ENCODE data around the gene MORF4L1.
"Not testable (repeated sequence)": the region's sequence is repeated elsewhere in the genome, so short reads cannot be mapped to it uniquely, and the experiment has no call there.

MORF4L1 gene, protein sequence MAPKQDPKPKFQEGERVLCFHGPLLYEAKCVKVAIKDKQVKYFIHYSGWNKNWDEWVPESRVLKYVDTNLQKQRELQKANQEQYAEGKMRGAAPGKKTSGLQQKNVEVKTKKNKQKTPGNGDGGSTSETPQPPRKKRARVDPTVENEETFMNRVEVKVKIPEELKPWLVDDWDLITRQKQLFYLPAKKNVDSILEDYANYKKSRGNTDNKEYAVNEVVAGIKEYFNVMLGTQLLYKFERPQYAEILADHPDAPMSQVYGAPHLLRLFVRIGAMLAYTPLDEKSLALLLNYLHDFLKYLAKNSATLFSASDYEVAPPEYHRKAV

DNA sequence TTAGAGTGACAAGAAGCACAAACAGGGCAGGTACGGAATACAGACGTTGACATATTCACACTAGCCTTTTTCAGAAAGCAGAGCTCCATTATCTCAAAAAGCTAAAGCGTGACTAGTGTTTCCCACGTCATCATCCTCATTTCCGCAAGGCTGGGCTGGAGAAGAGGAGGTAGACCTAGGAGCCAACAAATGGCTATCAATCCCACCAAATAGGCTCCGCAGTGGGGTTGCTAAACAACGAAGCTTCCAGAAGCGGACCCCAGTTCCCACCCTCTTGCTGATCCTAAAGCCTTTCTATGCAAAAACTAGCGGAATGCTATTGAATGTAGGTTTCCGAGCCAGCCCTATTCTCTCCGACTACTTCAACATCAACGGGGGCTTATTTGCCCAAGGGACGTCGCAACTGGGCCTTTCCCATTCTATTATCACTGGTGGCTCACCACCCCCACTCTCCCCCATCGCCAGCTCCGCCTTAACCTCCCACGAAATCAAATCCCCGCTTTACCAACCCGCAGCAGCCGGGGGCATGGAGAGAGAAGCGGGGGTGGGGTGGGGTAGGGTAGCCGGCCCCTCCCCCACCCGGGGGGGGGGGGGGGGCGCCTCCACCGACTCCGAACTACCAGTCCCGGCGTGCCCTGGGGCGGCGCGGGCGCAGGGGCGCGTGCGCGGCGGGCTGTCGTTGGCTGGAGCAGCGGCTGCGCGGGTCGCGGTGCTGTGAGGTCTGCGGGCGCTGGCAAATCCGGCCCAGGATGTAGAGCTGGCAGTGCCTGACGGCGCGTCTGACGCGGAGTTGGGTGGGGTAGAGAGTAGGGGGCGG, at the start of gene MORF4L1:
MORF4L1 (plus strand) TSS at position 736 of the 817 bp plus-strand sequence. CDS start 128 bp downstream, outside the sequence.
- DNase-seq (ENCODE audit: low read depth in 4 of 4, low spot score in 1 of 4): peak; percentile 82 to 94 (median 88)

DNA sequence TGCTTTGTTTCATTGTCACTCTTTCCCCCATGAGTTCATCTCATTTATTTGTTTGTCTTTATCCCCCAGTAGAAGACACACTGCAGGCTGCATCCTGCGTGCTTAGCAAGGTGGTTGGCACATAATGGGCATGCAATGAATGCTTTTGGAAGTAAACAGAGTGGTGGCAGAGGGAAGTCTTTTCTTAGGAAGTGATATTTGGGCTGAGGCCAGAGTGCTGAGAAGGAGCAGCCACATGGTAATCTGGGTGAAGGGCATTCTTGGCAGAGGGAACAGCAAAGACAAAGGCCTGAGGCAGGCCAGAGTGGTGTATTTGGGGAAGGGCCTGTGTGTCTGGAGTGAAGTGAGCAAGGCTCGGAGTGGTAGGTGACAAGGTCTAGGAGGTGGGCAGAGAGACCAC, 43.8 kb upstream of the MORF4L1 start:
- DNase-seq (ENCODE audit: low read depth in 4 of 4, low spot score in 1 of 4): no peak

DNA sequence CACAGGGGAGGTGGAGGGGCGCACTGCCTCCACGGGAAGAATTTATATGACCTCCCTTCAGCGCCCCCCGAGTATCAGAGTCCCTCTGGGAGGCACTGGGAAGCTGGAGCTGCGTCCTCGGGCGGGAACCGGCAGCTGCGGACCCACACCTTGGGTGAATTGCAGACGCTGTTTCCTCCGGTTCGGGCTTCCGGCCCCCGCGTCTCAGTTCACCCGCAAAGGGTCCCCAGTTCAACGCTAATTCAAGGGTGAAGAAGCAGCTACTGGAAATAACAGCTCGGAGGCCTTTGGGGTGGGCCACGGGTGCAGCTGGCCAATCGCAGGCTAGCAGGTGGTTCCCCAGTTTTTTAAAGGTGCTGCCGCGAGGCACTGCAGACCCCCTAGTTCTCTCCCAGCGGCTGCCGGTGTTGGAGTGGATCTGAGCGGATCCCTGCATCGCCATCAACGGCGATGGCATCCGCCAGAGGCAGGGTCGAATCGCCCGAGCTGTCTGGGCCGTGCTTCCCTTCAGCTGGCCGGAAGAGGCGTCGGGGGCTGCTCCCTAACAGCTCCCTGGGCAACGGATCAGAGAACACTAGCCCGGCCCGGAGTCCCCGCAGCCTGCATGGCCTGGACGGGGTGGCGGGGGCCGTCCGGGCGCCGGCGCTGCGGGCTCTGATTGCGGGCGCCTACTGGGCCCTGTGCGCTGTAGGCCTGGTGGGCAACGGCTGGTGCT, 42.0 kb upstream of the MORF4L1 start:
- DNase-seq (ENCODE audit: low read depth in 4 of 4, low spot score in 1 of 4): no peak

DNA sequence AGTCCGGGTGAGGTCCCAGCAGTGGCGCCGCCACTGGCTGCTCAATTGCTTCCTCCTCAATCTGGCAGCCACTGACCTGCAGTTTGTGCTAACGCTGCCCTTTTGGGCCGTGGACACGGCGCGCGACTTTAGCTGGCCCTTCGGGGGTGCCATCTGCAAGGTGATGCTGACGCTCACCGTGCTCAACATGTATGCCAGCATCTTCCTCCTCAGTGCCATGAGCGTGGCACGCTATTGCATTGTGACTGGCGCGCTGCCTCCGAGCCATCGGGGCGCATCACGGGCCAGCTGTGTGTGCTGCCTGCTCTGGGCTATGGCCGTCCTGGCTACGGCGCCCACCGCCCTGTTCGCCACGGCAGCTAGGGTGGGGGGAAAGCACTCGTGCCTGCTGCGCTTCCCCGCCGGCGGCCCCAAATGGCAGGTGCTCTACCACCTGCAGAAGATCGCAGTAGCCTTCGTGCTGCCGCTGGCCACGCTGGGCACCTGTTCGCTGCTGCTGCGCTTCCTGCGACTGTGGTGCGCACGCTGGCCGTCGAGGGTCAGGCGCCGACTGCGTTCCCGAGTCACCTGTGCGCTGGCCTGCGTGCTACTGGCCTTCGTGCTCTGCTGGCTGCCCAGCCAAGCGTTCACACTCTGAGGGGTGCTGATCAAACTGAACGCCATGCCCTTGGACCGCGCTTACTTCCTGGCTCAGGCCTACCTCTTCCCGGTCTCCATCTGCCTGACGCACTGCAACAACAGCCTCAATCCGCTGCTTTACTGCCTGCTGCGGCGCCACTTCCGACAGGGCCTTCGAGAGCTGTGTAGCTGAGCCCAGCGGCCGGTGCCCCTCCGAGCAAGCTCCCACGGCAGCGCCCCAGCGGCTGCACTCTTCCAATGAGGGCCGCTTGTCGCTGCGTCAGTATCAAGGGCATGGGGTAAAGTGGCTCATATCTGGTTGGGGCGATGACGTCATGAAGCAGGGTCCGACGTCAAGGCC, 41.2 kb upstream of the MORF4L1 start:
- no peak for DNase-seq (ENCODE audit: low read depth in 4 of 4, low spot score in 1 of 4)

DNA sequence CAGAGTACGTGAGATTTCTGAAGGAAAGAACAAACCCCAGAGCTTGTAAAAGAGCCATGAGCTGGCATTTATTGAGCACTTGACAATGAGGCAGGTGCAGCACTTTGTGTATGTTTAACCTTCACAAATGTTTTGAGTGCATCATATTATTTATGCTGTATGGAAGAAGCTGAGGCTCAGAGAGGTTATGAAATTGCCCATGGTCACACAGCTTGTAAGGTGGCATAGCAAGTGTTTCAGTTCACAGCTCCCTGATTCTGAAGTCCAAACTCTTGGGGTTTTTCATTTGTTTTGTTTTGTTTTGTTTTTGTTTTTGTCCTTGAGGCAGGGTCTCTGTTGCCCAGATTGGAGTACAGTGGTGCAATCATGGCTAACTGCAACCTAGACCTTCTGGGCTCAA, 36.4 kb upstream of the MORF4L1 start:
- no peak for DNase-seq (ENCODE audit: low read depth in 4 of 4, low spot score in 1 of 4)

DNA sequence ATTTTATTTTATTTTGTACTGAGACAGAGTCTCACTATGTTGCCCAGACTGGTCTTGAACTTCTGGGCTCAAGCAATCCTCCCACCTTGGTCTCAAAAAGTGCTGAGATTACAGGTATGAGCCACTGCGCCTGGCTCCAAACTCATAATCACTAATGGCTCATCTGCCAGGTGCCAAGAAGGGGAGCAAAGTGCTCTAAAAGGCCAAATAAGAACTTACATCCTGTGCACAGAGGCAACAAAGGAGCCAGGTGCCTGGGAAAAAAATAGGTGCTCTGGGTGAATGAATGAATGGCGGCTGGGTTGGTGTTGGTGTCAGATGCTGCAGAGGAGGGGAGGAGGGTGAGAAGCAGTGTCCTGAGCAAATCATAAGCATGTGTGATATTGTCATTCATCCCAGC, 35.6 kb upstream of the MORF4L1 start:
- no peak for DNase-seq (ENCODE audit: low read depth in 4 of 4, low spot score in 1 of 4)

DNA sequence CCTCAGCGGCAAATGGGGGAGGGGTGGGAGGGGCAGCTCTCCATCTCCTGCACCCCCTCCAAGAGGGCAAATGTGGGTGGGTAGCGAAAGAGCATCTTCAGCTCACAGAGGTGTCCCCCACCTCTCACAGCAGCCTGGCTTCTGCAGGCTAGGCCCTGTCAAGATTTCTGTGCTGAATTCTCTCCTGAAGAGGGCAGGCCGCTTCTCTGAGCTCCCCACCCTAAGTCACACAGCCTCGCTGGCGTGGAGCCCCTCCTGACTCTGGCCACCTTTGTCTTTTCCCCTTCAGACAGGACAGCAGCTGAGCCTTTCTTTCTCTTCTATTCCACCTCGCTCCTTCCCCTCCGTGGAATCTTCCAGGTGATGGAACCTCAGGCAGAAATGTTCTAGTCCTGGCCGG, 35.1 kb upstream of the MORF4L1 start:
- no peak for DNase-seq (ENCODE audit: low read depth in 4 of 4, low spot score in 1 of 4)

DNA sequence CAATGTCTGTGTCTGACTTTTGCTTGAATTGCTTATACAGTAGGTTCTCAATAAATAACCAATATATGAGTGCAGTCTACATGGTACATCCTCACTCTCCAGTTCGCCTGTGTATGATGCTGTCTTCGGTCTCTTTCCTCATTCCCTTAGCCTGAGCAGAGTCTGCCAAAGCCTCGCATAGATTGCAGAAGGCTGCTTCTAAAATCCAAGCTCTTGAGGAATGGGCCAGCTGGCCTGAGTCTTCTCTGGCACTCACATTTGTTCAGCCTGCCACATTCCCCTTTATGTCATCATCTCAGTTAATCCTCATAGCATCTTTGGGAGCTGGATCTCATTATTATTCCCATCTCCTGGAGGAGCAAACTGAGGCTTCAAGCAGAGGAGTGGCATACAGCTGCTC, 34.2 kb upstream of the MORF4L1 start:
- no peak for DNase-seq (ENCODE audit: low read depth in 4 of 4, low spot score in 1 of 4)

DNA sequence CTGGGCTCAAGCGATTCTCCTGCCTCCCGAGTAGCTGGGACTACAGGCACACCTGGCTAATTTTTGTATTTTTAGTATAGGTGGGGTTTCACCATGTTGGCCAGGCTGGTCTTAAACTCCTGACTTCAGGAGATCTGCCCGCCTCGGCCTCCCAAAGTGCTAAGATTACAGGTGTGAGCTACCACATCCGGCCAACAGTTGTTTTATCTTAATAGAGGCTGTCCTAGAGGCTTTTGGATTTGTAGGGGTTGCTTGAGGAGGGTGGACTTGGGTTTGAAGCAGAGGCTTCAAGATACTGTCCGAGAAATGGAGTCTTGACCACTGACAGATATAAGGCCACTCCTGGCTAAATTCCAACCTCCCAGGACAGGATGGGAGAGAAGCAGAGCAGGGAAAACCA, 33.5 kb upstream of the MORF4L1 start:
- DNase-seq (ENCODE audit: low read depth in 4 of 4, low spot score in 1 of 4): not testable (repeated sequence)

DNA sequence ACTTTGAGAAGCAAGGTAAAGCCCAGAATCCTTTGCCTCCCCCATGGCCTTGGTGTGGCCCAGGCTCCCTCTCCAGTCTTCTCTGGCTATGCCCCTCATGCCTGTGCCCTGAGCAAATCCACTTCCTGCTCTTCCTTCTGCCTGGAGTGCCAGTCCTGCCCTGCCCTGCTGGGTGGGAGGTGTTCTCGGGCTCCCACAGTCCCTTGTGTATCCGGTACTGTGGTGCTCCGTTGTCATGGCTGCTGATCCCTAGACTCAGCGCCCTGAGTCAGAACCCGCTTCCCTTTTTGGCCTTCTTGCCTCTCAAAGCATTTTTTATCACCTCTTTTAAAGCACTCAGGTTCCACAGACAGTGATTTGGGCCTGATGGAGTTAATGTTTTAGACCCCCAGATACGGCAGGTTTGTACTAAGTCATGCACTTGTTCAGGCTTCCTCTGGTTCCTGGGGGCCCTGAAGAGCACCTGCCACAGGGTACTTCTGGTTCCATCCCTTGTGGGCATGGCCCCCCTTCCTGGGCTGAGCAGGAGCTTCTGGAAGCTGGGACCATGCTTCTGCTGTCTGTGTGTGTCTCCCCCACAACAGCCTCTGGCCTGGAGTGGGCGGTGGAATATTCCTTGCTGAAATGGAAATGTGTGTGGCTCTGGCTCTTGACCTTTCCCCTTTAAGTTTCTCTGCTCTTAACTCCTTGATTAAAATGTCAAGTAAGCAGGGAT, 31.9 kb upstream of the MORF4L1 start:
- no peak for DNase-seq (ENCODE audit: low read depth in 4 of 4, low spot score in 1 of 4)

DNA sequence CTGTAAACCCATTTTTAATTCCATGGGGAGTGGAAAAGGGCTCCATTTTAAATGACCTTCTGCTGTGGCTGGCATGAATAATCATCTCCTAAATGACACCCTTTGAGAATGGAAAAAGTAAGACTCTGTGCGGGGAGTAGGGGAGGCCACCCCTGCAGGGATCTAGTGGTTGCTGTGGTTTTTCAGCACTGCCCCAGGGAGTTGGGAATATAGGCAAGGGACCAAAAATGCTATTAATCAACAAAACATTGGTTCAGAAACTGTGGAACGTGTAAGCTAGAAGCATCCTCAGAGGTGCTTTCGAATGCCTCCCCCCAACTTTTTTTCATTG, 31.3 kb upstream of the MORF4L1 start:
- no peak for DNase-seq (ENCODE audit: low read depth in 4 of 4, low spot score in 1 of 4)

DNA sequence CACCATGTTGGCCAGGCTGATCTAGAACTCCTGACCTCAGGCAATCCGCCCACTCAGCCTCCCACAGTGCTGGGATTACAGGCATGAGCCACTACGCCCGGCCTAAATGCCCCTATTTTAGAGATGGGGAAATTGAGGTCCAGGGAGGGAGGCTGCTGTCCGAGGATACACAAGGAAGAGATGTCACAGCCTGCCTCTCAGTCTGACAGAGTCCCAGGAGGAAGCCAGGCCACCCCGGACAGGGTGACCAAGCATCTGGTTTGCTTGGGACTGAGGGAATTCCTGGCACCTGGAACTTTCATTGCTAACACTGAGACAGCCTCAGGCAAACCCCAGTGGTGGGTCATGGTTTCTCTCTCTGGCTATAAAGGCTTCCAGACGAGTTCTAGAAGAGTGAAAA, 30.8 kb upstream of the MORF4L1 start:
- no peak for DNase-seq (ENCODE audit: low read depth in 4 of 4, low spot score in 1 of 4)

DNA sequence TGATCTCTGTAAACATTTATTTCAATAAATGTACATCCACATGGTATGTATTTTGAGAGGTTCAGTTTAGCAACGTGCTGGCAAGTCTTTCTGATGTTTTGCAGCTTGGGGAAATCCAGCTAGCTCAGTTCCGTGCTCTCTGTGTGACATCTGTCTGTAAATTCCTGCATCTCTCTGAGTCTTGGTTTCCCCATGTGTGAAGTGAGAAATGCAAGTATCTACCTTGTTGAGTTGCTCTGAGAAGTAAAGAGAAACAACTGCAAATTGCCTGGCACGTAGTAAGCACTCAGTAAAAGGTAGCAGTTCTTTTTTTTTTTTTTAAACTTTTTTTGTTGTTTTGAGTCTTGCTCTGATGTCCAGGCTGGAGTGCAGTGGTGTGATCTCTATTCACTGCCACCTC, 30.2 kb upstream of the MORF4L1 start:
- no peak for DNase-seq (ENCODE audit: low read depth in 4 of 4, low spot score in 1 of 4)

DNA sequence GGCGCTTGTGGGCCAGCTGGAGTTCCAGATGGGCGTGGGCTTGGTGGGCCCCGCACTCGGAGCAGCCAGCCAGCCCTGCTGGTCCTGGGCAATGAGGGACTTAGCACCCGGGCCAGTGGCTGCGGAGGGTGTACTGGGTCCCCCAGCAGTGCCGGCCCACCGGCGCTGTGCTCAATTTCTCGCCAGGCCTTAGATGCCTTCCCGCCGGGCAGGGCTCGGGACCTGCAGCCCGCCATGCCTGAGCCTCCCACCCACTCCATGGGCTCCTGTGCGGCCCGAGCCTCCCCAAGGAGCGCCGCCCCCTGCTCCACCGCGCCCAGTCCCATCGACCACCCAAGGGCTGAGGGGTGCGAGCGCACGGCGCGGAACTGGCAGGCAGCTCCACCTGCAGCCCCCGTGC, 25.8 kb upstream of the MORF4L1 start:
- not testable (repeated sequence) for DNase-seq (ENCODE audit: low read depth in 4 of 4, low spot score in 1 of 4)

DNA sequence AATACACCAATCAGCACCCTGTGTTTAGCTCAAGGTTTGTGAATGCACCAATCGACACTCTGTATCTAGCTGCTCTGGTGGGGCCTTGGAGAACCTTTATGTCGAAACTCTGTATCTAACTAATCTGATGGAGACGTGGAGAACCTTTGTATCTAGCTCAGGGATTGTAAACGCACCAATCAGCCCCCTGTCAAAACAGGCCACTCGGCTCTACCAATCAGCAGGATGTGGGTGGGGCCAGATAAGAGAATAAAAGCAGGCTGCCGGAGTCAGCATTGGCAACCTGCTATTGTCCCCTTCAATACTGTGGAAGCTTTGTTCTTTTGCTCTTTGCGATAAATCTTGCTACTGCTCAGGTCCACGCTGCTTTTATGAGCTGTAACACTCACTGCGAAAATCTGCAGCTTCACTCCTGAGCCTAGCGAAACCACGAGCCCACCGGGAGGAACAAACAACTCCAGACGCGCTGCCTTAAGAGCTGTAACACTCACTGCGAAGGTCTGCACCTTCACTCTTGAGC, 25.2 kb upstream of the MORF4L1 start:
- not testable (repeated sequence) for DNase-seq (ENCODE audit: low read depth in 4 of 4, low spot score in 1 of 4)

DNA sequence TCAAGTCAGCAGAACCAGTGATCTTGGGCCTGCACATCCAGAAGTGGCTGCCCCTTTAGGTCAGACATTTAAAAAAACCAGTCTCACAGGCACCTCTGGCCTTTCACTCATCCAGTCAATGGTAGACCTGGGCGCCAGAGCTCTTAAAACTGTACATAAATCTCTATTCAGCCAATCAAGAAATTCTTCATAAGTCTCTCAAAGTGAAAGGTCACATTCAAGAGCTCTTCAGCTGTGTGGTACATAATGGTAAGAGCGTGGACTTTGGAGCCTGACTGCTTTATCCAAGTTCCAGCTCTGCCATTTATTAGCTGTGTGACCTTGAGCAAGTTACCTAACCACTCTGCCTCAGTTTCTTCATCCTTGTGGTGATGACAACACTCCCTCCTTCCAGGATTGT, 22.3 kb upstream of the MORF4L1 start:
- no peak for DNase-seq (ENCODE audit: low read depth in 4 of 4, low spot score in 1 of 4)

DNA sequence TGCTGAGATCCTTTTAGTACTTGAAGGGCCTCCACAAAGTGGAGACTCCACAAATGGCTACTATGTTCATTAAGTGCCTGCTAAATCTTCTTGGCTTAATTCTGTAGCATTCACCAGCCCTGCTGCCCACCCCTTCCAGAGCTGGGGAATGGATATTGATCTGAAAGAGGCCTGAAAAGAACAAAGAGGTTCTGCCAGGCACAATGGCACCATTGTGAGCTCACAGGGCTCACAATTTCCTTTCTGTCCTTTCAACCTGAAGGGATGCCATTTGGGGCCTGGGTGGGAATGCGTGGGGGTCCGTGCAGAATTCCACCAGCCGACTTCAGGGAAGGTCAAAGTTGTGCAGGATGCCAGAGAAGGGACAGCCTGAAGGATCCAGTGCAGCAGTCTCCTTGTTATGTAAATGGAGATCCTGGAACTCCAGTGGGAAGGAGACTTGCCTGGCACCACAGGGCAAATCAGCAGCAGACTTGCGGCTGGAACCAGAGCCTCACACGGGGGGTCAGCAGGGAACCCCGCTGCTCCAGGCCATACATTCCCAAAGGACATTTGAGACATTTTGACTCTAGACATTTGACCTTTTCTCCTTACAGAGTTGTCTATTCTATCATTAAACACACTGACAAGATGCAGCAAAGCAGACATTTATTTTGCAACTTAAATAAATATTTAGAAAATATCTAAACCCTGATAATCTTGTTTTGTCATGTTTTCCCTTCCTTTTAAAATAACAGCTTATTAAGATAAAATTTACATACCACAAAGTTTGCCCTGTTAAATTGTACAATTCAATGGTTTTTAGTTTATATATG, 21.5 kb upstream of the MORF4L1 start:
- no peak for DNase-seq (ENCODE audit: low read depth in 4 of 4, low spot score in 1 of 4)

DNA sequence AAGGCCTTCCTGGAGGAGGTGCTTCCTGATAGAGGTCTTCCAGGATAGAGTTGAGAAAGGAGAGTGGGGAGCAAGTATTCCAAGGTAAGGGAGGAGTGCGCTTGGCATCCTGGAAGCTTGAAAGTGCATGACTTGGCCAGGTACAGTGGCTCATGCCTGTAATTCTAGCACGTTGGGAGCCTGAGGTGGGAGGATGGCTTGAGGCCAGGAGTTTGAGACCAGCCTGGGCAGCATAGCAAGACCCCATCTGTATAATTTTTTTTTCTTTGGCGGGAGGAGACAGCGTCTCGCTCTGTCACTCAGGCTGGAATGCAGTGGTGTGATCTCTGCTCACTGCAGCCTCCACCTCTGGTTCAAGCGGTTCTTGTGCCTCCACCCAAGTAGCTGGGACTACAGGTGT, 19.2 kb upstream of the MORF4L1 start:
- no peak for DNase-seq (ENCODE audit: low read depth in 4 of 4, low spot score in 1 of 4)

DNA sequence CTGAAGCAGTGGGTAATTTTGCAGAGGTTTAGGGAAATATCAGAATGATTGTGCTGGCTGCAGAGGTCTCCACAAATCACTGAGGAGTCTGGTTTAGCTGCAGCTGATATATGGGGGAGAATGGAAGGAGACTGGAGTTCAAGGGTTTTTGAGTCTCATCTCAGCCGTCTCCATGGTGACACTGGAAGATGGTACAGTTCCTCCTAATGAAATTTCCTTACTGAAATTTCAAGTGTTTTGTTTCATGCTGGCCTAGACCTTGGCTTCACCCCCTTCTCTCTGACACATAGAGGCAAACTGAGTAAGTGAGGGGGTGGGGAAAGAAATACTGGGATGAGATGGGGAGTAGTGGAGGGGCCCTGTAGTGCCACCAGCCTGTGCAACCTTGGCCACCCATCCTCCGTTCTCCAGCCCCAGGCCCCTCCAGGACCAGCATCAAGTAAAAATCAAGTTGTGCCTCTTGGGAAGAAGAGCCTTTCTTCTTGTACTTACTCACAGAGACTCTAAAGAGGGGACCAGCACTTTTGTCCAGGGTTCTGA, 17.8 kb upstream of the MORF4L1 start:
- no peak for DNase-seq (ENCODE audit: low read depth in 4 of 4, low spot score in 1 of 4)

All from stimulated activated CD4-positive, alpha-beta T cell treated with anti-CD3 and anti-CD28 coated beads, Interleukin-1b, Interleukin-23, amount 100 ng/mL, for 24 hours (primary cell).